HepG2 (cell line): Measurements from ENCODE around the gene CABLES2. TPM values are rescaled to one million over a fixed set of nuclear protein-coding genes. Genes with fewer than 3 reads are reported as not detected.
A peak's percentile ranks its signal among the peaks of the same experiment; 100 is the strongest.

Experiments used
- ARID2 ChIP-seq: sonication (generic); formaldehyde crosslinking; IDR thresholded peaks from 2 replicates; pipeline ENCODE4 v1.8.1; 2022; ENCODE audit warnings: mild to moderate bottlenecking, missing genetic modification reagents, borderline replicate concordance
- ATM ChIP-seq: fragments of 450-650 bp; IDR thresholded peaks from 2 replicates; pipeline ENCODE4 v1.7.1; 2017; ENCODE audit warnings: mild to moderate bottlenecking, borderline replicate concordance
- BCL6 ChIP-seq: IDR thresholded peaks from 2 replicates; pipeline ENCODE4 v1.6.1; 2016; ENCODE audit warnings: missing genetic modification reagents, missing compliant biosample characterization
- CCAR2 ChIP-seq: fragments of 200-400 bp; formaldehyde crosslinking; optimal IDR thresholded peaks from 2 replicates; pipeline ENCODE3; 2018; ENCODE audit warnings: low read depth, mild to moderate bottlenecking, low read length, moderate library complexity
- DNMT3B ChIP-seq: conservative IDR thresholded peaks from 2 replicates; pipeline ENCODE4 v1.6.1; 2016; ENCODE audit warnings: missing biosample characterization, control low read depth
- IRF2 ChIP-seq: IDR thresholded peaks from 2 replicates; pipeline ENCODE4 v1.6.1; 2018; ENCODE audit warnings: missing genetic modification reagents, missing compliant biosample characterization
- KLF16 ChIP-seq, 2 experiments: sonication (generic) in 1 of 2; formaldehyde crosslinking in 1 of 2; IDR thresholded peaks; 2 replicates each; pipeline versions ENCODE4 v1.6.1 to v1.8.0; 2016 to 2023; ENCODE audit warnings: missing genetic modification reagents in 2 of 2, missing compliant biosample characterization in 1 of 2
- MAFG ChIP-seq: sonication (generic); formaldehyde crosslinking; IDR thresholded peaks from 2 replicates; pipeline ENCODE4 v1.5.1; 2020; ENCODE audit warnings: mild to moderate bottlenecking, missing genetic modification reagents
- MATR3 ChIP-seq: sonication (generic); formaldehyde crosslinking; IDR thresholded peaks from 2 replicates; pipeline ENCODE4 v1.4.0; 2020; ENCODE audit warnings: missing genetic modification reagents
- MZF1 ChIP-seq: sonication (generic); formaldehyde crosslinking; IDR thresholded peaks from 2 replicates; pipeline ENCODE4 v1.8.1; 2023; ENCODE audit warnings: mild to moderate bottlenecking, missing genetic modification reagents, borderline replicate concordance
- NFE2 ChIP-seq: sonication (generic); formaldehyde crosslinking; IDR thresholded peaks from 2 replicates; pipeline ENCODE4 v1.4.0; 2020; ENCODE audit warnings: missing genetic modification reagents
- PCBP2 ChIP-seq: fragments of 200-400 bp; formaldehyde crosslinking; optimal IDR thresholded peaks from 2 replicates; pipeline ENCODE3; 2018; ENCODE audit warnings: low read length, low read depth; ENCODE audit not compliant: poor library complexity, severe bottlenecking
- PHB2 ChIP-seq: fragments of 450-650 bp; IDR thresholded peaks from 2 replicates; pipeline ENCODE4 v1.6.1; 2018; ENCODE audit not compliant: partially characterized antibody
- RARA ChIP-seq: IDR thresholded peaks from 2 replicates; pipeline ENCODE4 v1.6.1; 2016; ENCODE audit warnings: missing genetic modification reagents, missing compliant biosample characterization
- ZBTB21 ChIP-seq: sonication (generic); formaldehyde crosslinking; IDR thresholded peaks from 2 replicates; pipeline ENCODE4 v1.4.0; 2020; ENCODE audit warnings: missing genetic modification reagents
- ZNF101 ChIP-seq: sonication (generic); formaldehyde crosslinking; IDR thresholded peaks from 2 replicates; pipeline ENCODE4 v1.4.0; 2020; ENCODE audit warnings: mild to moderate bottlenecking, low read depth, missing genetic modification reagents, borderline replicate concordance
- ZNF326 ChIP-seq: sonication (generic); formaldehyde crosslinking; IDR thresholded peaks from 2 replicates; pipeline ENCODE4 v1.4.0; 2020; ENCODE audit warnings: missing genetic modification reagents, borderline replicate concordance
- ZNF33A ChIP-seq: sonication (generic); formaldehyde crosslinking; IDR thresholded peaks from 2 replicates; pipeline ENCODE4 v1.5.1; 2020; ENCODE audit warnings: missing genetic modification reagents, mild to moderate bottlenecking, moderate library complexity, borderline replicate concordance
- ZNF451 ChIP-seq: sonication (generic); formaldehyde crosslinking; IDR thresholded peaks from 2 replicates; pipeline ENCODE4 v1.5.0; 2020; ENCODE audit warnings: mild to moderate bottlenecking, missing genetic modification reagents
- ZNF552 ChIP-seq: sonication (generic); formaldehyde crosslinking; IDR thresholded peaks from 2 replicates; pipeline ENCODE4 v1.9.0; 2022; ENCODE audit warnings: missing genetic modification reagents, mild to moderate bottlenecking, borderline replicate concordance
- ZNF614 ChIP-seq: IDR thresholded peaks from 2 replicates; pipeline ENCODE4 v1.6.1; 2018; ENCODE audit warnings: missing biosample characterization, missing genetic modification reagents, inconsistent platforms, borderline replicate concordance
- ZNF772 ChIP-seq: sonication (generic); formaldehyde crosslinking; IDR thresholded peaks from 2 replicates; pipeline ENCODE4 v1.5.0; 2020; ENCODE audit warnings: mild to moderate bottlenecking, missing genetic modification reagents
- ZNF792 ChIP-seq: IDR thresholded peaks from 2 replicates; pipeline ENCODE4 v1.6.1; 2016
- polyA plus RNA-seq, 8 experiments: library from polyadenylated mRNA; depleted of rRNA in 3 of 8; stranded (reverse) in 7 of 8; unstranded in 1 of 8; fragments of >200 nt; fragmentation: Illumina TruSeq in 4 of 8; extraction: Trizol in 4 of 8; gene quantifications; 2 replicates each; pipeline versions ENCODE4 v1.2.1 to v1.2.3, GENCODE V29; 2011 to 2016; ENCODE audit warnings: low read depth in 4 of 8, missing spikeins in 1 of 8, mixed read lengths in 1 of 8; ENCODE audit not compliant: insufficient read depth in 1 of 8
- total RNA-seq, 5 experiments: library from RNA; depleted of rRNA; stranded (reverse); fragments of >200 nt; fragmentation: Illumina TruSeq; extraction: Trizol; gene quantifications; 2 replicates each; pipeline ENCODE4 v1.2.3, GENCODE V29; 2016; ENCODE audit warnings: low read depth in 1 of 5
- TF ChIP-seq, protein P1 (sequence below): sonication (generic); formaldehyde crosslinking; IDR thresholded peaks from 2 replicates; pipeline ENCODE4 v1.5.0; 2020; ENCODE audit warnings: mild to moderate bottlenecking, missing genetic modification reagents
- TF ChIP-seq, protein P2 (sequence below): sonication (generic); formaldehyde crosslinking; IDR thresholded peaks from 2 replicates; pipeline ENCODE4 v1.4.0; 2020; ENCODE audit warnings: missing genetic modification reagents, borderline replicate concordance
- TF ChIP-seq, protein P3 (sequence below): sonication (generic); formaldehyde crosslinking; IDR thresholded peaks from 2 replicates; pipeline ENCODE4 v1.5.0; 2020; ENCODE audit warnings: missing genetic modification reagents

The CABLES2 gene
- total and polyA plus RNA-seq, 2 of the 13 experiments (the other 11 are each of a cell fraction or from before 2014, with no cell fraction given) = 5.2 to 9.7 TPM

DNA sequence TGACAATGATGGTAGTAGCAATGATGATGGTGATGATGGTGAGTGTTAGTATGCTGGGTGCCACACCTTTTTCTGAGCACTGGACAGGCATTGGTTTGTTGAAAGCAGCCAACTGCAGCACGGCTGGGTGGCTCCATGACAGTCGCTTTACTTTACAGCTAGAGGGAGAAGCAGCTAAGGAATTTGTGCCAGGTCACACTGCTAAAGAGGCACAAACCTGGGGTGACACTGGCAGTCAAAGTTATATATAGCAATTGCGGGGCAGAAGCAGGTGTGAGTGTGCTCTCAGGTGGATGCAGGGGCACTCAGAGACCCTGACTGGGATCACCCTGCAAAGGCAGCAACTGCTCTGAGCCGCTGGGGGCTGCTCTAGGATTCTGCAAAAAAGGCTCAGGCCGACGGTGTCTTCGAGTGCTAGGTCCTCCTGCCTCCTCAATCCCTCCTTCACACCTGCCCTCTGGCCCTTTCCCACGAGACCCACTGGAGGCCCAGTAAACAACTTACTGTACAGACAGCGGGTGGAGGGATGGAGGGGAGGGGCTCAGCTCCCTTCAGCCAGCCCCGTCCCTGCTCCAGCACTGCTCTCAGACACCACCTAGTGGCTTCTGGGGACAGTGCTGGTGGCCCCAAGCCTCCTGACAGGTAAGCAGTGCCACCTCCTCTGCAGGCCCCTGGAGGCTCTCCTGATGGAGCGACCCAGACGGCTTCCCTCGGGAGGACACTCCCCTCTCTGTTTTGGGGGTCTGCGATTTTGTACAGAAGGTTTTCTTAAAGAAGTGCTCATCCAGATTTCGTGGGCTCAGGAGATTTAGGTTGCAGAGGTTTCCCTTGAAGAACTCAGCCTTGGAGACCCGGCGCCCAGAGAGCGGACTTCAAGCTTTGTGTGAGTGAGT is 24.5 kb downstream of the CABLES2 start (continued):
- TF ChIP-seq MATR3 (CRISPR knock-in tag) = no peak
- TF ChIP-seq, protein P1, sequence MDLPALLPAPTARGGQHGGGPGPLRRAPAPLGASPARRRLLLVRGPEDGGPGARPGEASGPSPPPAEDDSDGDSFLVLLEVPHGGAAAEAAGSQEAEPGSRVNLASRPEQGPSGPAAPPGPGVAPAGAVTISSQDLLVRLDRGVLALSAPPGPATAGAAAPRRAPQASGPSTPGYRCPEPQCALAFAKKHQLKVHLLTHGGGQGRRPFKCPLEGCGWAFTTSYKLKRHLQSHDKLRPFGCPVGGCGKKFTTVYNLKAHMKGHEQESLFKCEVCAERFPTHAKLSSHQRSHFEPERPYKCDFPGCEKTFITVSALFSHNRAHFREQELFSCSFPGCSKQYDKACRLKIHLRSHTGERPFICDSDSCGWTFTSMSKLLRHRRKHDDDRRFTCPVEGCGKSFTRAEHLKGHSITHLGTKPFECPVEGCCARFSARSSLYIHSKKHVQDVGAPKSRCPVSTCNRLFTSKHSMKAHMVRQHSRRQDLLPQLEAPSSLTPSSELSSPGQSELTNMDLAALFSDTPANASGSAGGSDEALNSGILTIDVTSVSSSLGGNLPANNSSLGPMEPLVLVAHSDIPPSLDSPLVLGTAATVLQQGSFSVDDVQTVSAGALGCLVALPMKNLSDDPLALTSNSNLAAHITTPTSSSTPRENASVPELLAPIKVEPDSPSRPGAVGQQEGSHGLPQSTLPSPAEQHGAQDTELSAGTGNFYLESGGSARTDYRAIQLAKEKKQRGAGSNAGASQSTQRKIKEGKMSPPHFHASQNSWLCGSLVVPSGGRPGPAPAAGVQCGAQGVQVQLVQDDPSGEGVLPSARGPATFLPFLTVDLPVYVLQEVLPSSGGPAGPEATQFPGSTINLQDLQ (CRISPR knock-in tag) = peak; percentile 79
- no peak for TF ChIP-seq ZNF792 (CRISPR knock-in tag)
- no peak for TF ChIP-seq PCBP2
- no peak; the same call in 1 of the 2 replicates for TF ChIP-seq ARID2 (CRISPR knock-in tag)
- peak; percentile 84 for TF ChIP-seq ZNF772 (CRISPR knock-in tag)
- no peak for TF ChIP-seq ZNF33A
- no peak for TF ChIP-seq ATM
- TF ChIP-seq ZNF614 (CRISPR knock-in tag) = peak; percentile 84; the same call in 1 of the 2 replicates
- no peak for TF ChIP-seq DNMT3B
- peak; percentile 52 to 89; a peak in 2 of 4 replicates for TF ChIP-seq KLF16 (CRISPR knock-in tag; IDR thresholded peaks at IDR 0.05)
- TF ChIP-seq IRF2 = peak; percentile 75
- peak; percentile 83; the same call in 1 of the 2 replicates for TF ChIP-seq ZNF326 (CRISPR knock-in tag)
- TF ChIP-seq MZF1 (CRISPR knock-in tag) = no peak
- no peak for TF ChIP-seq PHB2
- TF ChIP-seq BCL6 (CRISPR knock-in tag) = peak; percentile 36; the same call in 1 of the 2 replicates
- no peak for TF ChIP-seq NFE2 (CRISPR knock-in tag)
- 0 out of 2 replicates have a peak, but pooled peaks have one; percentile 29 for TF ChIP-seq ZNF451 (CRISPR knock-in tag)
- no peak for TF ChIP-seq ZBTB21 (CRISPR knock-in tag)
- peak; percentile 56 for TF ChIP-seq CCAR2
- no peak for TF ChIP-seq ZNF552 (CRISPR knock-in tag)
- no peak for TF ChIP-seq ZNF101
- TF ChIP-seq MAFG (CRISPR knock-in tag) = no peak
- TF ChIP-seq RARA (CRISPR knock-in tag) = peak; percentile 31
- TF ChIP-seq, protein P2, sequence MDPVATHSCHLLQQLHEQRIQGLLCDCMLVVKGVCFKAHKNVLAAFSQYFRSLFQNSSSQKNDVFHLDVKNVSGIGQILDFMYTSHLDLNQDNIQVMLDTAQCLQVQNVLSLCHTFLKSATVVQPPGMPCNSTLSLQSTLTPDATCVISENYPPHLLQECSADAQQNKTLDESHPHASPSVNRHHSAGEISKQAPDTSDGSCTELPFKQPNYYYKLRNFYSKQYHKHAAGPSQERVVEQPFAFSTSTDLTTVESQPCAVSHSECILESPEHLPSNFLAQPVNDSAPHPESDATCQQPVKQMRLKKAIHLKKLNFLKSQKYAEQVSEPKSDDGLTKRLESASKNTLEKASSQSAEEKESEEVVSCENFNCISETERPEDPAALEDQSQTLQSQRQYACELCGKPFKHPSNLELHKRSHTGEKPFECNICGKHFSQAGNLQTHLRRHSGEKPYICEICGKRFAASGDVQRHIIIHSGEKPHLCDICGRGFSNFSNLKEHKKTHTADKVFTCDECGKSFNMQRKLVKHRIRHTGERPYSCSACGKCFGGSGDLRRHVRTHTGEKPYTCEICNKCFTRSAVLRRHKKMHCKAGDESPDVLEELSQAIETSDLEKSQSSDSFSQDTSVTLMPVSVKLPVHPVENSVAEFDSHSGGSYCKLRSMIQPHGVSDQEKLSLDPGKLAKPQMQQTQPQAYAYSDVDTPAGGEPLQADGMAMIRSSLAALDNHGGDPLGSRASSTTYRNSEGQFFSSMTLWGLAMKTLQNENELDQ (CRISPR knock-in tag) = no peak
- TF ChIP-seq, protein P3, sequence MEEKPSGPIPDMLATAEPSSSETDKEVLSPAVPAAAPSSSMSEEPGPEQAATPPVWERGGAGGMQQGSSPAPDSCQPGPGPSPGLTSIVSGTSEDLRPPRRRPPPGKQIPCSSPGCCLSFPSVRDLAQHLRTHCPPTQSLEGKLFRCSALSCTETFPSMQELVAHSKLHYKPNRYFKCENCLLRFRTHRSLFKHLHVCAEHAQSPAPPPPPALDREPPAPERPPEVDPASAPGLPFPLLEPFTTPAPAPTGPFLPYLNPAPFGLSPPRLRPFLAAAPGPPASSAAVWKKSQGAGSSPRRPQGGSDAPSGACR (CRISPR knock-in tag) = peak; percentile 38; the same call in 1 of the 2 replicates
